Kidney capillary endothelial cell (primary cell): Measurements from ENCODE around the gene SKOR2.

Experiments used
- DNase-seq: peaks from one replicate; pipeline ENCODE4 v3.0.0-alpha.2; 2018; ENCODE audit warnings: low spot score

SKOR2 gene

DNA sequence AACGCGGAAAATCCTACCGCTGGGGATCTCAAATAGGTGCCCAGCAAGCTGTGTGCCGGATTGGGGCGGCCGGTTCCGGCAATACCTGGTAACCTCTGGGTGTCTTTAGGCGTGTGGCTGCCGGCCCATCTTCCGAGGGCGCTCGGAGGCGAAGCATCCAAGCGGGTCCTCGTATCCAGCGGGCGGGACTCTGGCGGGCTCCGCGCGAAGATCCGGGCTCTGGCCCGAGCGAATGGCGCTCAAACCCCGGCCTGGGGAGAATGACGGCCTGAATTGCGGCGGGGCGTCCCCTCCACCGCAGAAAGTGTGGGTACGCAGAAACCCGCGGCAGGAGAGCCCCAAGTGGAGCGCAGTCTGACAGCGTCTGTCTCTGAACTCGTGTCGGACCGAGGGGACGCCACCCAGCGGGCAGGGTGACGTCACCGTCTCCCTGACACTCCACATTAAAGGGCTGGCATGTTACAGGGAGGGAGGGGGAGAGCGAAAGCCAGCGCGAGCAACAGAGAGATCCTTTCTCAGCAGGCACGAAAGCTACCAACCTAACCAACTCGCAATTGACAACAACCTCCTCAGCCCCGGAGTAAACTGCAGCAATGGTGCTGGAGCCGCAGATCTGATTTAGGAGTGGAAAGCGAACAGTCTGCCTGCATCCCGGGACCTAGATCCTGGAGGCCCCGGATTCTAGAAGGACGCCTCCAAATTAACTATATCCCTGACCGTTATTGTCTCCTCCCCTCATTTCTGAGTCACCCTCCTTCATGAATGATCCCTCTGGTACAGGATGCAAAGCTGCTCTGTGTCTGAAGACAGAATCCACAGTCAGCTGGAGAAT is at the start of gene SKOR2:
SKOR2 (minus strand) TSS at position 372 of the 832 bp plus-strand sequence. CDS start 2,477 bp downstream, outside the sequence.
- DNase-seq: no peak

GRCh38 chr18:47296462-47296861 is 45.0 kb upstream of the SKOR2 start:
- no peak for DNase-seq

GRCh38 chr18:47294801-47295200 is 43.3 kb upstream of the SKOR2 start:
- no peak for DNase-seq

- no peak for DNase-seq
These were observed 37.3 kb upstream of the SKOR2 start for GRCh38 chr18:47288741-47289140.

- DNase-seq: no peak
These were observed 36.6 kb upstream of the SKOR2 start for GRCh38 chr18:47287911-47288585.

DNA sequence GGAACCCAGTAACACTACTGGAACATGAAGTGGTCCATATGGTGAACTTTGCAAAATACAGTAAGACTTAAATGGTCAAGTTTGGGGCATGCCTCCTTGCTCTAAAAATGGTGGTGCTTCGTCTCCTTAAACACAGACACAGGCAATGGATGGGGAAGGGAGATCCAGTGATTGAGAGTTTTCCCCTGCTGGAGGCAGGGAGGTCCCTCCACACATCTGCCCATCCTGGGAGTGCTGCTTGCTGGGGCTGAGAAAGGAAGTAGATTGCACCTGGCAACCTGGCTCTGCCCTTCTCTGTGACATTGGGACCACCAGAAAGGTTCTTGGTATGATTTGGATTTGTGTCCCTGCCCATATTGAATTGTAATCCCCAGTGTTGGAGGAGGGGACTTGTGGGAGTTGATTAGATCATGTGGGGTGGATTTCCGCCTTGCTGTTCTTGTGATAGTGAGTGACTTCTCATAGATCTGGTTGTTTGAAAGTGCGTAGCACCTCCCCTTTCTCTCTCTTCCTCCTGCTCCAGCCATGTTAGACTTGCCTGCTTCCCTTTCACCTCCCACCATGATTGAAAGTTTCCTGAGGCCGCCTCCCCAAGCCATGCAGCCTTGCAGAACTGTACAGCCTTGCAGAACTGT is 35.4 kb upstream of the SKOR2 start:
- DNase-seq: no peak

DNA sequence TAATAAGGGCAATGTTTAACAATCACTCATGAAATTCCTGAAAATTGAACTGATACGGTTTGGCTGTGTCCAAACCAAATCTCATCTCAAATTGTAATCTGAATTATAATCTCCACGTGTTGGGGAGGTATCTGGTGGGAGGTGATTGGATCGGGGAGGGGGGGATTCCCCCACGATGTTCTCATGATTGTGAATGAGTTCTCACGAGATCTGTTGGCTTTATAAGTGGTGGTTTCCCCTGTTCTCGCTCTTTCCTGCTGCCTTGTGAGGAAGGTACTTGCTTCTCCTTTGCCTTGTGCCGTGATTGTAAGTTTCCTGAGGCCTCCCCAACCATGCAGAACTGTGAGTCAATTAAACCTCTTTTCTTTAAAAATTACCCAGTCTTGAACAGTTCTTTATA is 34.0 kb upstream of the SKOR2 start:
- no peak for DNase-seq

DNA sequence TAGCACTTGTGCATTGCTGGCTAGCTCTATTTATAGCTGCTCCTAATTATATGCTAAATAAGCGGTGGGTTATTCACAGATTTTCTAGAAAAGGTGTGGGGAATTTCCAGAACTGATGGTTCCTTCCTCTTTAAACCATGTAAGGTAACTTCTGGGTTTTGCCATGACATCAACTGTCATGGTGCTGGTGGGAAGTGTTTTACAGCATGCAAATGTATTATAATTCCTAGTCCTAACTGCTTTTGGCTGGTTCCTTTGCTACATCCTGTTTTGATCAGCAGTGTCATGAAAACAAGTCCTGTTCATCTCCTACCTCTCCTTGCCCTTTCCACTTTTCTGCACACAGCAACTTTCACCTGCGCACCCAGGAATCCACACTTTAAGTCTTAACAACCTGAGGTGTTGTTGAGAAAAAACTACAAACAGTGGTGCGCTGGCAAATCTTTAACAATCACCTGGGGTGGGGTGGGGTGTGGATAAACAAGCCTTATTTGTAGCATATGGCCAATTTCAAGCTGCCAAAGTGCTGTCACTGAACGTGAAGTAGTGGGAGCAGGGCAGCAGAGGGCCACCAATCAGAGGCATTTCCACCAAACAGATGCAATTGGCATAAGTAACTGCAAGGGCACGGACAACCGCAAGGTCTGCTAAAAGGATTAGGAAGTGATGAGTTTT is 33.4 kb upstream of the SKOR2 start:
- no peak for DNase-seq

- DNase-seq: peak; percentile 13
These were observed 32.0 kb upstream of the SKOR2 start for GRCh38 chr18:47283476-47283875.

- no peak for DNase-seq
These were observed 28.7 kb upstream of the SKOR2 start for GRCh38 chr18:47280121-47280520.

GRCh38 chr18:47274961-47275360 is 23.5 kb upstream of the SKOR2 start:
- no peak for DNase-seq

DNA sequence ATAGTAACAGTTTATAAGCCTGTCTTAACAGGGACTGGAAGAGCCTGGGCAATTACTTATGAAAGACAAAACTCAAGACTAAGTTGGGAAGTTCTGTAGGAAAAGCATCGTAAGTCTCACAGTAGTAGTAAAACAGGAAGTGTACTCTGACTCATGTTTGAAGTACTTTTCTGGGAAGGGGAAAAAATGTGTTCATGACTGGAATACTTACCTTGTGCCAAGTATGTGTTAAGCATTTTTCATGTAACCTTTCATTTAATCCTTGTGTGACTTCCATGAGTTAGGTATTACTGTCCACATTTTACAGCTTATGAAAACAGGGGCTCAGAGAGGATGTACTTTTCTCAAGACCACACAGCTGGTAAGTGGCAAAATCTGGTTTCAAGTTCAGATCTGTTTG is 13.7 kb upstream of the SKOR2 start:
- DNase-seq: no peak

DNA sequence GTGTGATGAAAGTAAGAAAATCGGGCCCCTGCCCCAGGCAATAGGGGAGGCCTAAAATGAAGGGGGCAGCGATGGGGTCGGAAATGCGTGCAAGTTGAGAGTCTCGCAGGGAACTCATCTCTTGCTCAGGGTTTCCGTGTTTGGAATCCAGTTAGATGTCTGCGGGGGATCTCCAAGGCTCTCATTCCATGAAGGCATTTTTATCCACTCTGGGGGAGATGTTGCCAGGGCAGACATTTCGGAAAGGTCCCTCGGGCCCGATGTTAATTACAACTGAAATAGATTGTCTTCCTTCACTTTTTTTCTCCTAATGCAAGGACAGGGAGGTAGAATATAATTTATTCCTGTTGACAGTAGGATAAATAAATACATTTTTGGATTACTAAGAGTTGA is 12.8 kb upstream of the SKOR2 start:
- DNase-seq: no peak

DNA sequence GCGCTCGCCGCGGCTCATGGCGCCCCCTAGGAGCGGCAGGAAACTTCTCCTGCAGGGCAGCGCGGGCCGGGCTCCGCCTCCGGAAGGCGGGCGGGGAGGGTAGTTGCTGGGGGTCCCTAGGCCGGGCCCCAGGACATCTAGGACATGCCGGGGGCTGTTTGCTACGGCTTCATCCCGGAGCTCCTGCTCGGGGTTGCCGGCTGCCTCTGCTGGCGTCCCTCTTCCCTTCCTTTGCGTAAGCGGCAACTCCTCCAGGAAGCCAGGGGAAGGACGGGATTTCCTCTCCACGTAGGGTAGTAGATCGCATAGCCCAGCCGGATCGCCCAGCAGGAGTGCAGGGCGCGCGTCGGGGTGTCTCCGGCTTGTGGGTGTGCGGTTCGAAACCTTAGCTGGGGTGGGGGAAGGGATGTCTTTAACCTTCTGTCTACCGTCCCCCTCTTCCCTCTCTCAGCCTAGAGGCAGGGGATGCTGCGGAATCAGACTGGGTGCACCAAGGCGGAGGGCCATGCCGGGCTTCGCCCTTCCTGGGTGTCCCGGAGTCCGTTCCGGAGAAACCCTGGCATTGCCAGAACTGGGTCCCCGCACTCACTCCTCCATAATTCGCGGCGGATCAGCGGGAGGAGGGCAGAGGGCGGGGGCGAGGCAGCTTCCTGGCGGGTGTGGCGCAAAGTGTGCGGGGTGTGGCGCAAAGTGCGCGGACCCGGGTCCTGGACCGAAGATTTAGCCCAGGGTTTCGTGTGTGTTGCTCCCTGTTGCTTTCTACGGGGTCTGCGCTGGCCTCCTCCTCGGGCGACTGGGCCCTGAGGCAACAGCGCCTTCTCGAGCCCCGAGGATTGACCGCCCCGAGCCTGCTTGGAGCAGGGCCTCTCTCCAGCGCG is 12.2 kb upstream of the SKOR2 start:
- DNase-seq: no peak

GRCh38 chr18:47263150-47263429 is 11.6 kb upstream of the SKOR2 start:
- no peak for DNase-seq

DNA sequence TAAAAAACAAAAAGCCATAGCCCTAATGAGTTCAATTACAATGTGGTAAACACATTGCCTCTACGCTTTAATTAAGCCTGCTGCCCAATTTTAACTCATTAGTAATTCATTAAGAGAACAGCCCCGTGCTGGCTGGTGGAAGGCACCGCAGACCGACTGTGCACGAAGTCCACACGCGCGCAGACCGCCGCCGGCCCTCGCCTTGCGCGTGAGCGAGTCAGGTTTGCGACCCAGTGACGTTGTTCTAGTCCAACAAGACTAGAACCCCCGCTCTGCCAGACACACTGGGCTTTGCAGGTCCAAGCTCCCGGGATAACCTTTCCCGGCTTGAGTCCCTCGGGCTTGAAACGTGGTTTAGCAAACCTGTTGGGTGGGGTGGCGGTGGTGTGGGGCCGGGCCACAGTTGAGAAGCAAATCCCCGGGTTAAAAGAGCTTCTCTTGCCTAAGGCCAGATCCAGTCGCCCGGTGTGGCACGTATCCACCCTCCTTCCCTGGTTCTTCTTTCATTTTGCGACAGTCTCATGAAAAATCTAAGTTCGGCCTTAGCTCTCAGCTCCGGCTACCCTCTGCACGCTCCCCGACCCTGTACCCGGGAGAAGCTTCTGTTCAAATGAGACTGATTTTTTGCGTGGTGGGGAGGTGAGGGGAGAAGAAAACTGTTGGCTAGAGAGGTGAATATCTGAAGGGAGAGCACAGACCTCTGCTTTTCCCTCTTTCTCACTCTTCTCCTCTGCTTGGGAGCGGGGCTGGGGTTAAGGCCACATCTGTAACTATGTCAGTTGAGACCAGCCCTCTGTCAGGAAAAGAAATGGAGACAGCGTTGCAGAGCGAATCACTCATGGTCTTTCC is 11.1 kb upstream of the SKOR2 start:
- DNase-seq: no peak

- DNase-seq: no peak
These were observed 10.4 kb upstream of the SKOR2 start for GRCh38 chr18:47261902-47262300.

DNA sequence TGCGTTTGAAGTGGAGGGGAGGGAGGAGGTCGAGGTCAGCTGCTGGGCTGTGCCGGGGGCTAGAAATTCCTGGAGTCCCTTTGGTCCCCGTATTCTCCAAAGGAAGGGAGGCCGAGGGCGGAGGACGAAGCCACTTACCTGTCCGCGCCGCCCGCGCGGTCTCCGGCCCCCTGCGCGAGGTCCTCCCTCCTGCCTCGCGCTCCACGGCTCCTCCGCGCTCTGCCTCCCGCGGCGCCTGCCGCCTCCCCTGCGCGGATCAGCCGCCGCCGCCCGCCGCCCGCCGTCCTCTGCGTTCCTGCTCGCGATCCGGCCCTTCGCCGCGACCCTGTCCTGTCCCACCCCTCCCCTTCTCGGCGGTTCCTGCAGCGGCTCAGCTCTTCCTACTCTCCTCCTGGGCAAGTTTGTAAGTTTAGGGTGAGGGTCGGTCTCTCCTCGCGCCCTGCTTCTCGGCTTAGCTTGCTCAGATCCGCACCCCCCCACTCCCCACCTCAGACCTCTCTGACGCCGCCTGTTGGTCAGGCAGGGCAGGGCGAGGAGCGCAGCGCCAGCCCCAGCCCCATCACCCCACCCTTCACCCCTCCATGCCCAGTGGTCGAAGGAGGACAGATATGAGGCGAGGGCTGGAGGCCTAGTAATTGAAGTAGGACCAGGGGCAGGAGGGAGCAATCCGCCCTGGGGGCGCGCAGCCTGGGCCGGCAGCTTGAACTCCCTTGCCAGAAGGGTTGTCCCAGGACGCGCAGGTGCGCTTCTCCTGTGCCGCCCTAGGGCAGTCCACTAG is 9.7 kb upstream of the SKOR2 start:
- DNase-seq: no peak

GRCh38 chr18:47260120-47260923 is 8.9 kb upstream of the SKOR2 start:
- no peak for DNase-seq
